Activated T-helper 1 cell treated with Interleukin-2 at 50 U/mL for 16 hours (primary cell): Measurements from ENCODE around the gene GRID1.

Experiments used
- DNase-seq: peaks from one replicate; pipeline ENCODE4 v3.0.0-alpha.2; 2020; ENCODE audit warnings: low read depth

GRID1 gene

GRCh38 chr10:85598646-85599045 lies 767.9 kb downstream of the GRID1 start:
- no peak for DNase-seq

- DNase-seq, result no peak
Measured at GRCh38 chr10:85597006-85597405, 769.6 kb downstream of the GRID1 start.

- no peak for DNase-seq
Measured at GRCh38 chr10:85596389-85596788, 770.2 kb downstream of the GRID1 start.

- DNase-seq, result no peak
Measured at GRCh38 chr10:85594239-85594638, 772.4 kb downstream of the GRID1 start.

- DNase-seq, result no peak
Measured at GRCh38 chr10:85593226-85593772, 773.3 kb downstream of the GRID1 start.

- no peak for DNase-seq
Measured at GRCh38 chr10:85581371-85581770, 785.2 kb downstream of the GRID1 start.

GRCh38 chr10:85580585-85580984 lies 786.0 kb downstream of the GRID1 start:
- no peak for DNase-seq

GRCh38 chr10:85578860-85579259 lies 787.7 kb downstream of the GRID1 start:
- DNase-seq, result no peak

GRCh38 chr10:85575441-85575840 lies 791.2 kb downstream of the GRID1 start:
- no peak for DNase-seq

- DNase-seq, result no peak
Measured at GRCh38 chr10:85570871-85571270, 795.7 kb downstream of the GRID1 start.

- DNase-seq, result no peak
Measured at GRCh38 chr10:85565381-85565780, 801.2 kb downstream of the GRID1 start.

GRCh38 chr10:85558533-85558932 lies 808.1 kb downstream of the GRID1 start:
- no peak for DNase-seq

GRCh38 chr10:85557706-85558105 lies 808.9 kb downstream of the GRID1 start:
- no peak for DNase-seq

- no peak for DNase-seq
Measured at GRCh38 chr10:85557077-85557476, 809.5 kb downstream of the GRID1 start.
